ENCODE measurements around the gene THSD7A.

Gene THSD7A

GRCh38 chr7:11747715-11748485 is 84.1 kb downstream of the THSD7A start:
- no peak for DNase-seq

DNA sequence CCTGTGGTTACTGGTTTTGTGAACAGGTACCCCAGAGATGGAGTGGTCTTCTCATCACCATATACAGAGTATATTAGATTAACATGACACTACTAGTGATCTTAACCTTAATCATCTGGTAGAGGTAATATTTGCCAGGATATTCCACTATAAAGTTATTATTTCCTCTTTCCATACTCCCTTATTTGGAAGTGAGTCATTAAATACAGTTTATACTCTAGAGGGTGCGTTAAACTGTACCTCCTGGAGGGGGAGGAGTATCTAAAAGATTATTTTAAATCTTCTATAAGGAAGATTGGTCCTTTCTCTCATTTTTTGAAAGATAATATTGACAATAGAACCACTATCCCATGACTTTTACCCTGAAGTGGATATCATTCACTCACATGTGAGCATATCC is 85.4 kb downstream of the THSD7A start:
- DNase-seq: no peak

- DNase-seq: no peak
These were observed 88.5 kb downstream of the THSD7A start for GRCh38 chr7:11743548-11743947.

- DNase-seq: no peak
These were observed 89.0 kb downstream of the THSD7A start for GRCh38 chr7:11743016-11743415.

DNA sequence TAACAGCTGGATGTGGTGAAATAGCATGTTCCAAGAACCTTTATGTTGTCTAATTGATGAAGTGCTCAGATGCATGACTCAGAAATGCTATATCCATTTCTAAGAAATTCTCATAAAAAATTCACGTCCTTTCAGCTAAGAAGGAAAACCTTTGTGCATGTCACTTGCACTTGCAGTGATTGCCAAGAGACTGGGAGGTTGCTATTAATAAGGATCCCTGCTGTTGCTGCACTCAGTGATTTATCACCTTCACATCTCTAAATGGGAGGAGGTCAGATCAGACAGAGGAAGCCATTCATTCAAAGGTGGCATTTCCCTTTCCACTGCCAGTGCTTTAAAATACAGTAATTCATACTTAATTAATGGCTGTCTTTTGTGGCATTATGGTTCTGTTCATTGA is 89.5 kb downstream of the THSD7A start:
- no peak for DNase-seq

DNA sequence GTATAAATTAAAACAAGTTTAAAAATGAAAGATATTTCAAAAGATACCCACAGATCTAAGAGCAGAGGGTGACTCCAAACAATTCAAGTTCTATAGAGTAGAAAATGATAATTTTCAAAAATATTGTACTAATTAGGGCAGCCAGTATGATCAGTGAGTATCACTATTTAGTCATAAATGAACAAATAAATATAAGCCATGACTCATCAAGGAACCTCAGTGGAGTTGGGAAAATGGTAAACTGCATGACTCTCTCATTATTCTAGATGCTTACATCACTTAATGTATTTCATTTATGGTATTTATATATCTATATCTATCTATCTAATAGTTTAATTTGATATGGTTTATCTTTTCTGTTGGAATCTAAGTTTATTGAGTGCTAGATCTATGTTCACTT is 94.3 kb downstream of the THSD7A start:
- no peak for DNase-seq

- DNase-seq: no peak
These were observed 99.8 kb downstream of the THSD7A start for GRCh38 chr7:11732207-11732606.

DNA sequence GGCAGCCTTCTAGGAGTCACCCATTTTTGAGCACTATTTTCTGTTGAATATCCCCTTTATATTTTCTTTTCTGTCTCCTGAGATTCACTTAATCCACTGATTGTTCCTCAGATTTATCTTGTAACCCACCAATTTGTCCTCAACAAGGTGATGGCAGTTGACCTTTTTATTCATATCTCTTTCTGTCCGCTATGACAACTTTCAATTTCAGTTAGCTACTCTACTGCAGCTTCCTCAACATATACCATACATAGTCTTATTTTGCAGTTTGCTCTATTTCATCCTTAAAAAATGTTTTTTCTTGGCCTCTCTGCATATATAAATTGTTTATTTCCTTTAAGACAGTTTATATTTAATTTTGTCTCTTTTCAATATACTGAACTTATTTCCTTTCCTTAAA is 101.3 kb downstream of the THSD7A start:
- DNase-seq: no peak

GRCh38 chr7:11727864-11728263 is 104.1 kb downstream of the THSD7A start:
- no peak for DNase-seq

DNA sequence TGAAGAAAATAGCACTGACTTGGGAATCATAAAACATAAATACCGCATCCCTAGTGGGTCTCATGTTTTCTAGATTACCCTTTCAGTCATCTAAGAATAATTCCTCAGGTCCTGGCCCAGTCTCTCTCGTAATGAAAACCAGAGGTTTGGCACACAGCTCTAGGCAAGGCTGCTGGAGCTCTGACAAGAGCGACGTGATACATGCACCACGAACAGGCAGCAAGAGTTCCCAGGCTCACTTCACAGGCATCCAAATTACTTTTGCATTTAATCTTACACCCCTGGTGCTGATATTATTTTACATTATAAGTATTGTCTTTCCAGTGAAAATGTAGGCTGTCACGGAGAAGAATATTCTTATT is 105.2 kb downstream of the THSD7A start:
- no peak for DNase-seq

GRCh38 chr7:11726001-11726793 is 105.8 kb downstream of the THSD7A start:
- no peak for DNase-seq

DNA sequence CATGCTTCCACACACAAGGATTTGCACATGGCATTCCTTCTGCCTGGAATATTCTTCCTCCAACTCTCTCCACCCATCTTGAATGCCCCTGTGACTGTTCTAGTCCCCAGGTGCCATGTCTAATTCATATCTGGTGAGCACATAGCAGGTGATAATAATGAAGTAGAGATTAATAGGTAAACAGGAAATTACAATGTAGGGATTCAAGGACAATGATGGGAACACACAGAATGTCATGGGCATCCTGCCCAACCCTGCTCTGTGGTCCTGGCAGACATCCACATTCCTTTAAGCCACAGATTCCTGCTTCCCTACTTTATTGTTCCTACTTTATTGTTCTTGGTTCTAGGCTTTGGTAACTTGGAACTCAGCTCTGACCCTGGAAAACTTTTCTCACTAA is 115.8 kb downstream of the THSD7A start:
- DNase-seq: no peak

DNA sequence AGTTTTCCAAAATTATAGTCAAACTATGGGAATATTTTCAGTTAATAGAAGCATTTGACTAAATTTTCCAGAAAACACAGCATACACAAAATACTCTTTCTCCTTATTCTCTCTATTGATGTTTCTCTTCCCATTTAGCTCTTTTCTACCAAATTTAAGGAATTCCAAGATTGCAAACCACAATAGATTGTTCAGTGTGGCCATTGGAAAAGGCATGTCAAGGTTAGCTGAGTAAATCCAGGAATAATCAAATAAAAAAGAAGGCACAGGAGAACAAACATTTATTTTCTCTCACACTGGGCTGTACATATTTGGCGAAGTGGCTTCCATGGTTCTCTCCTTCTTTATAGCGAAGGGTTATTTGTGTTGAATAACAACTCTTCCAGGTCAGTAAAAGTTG is 117.3 kb downstream of the THSD7A start:
- DNase-seq: no peak

DNA sequence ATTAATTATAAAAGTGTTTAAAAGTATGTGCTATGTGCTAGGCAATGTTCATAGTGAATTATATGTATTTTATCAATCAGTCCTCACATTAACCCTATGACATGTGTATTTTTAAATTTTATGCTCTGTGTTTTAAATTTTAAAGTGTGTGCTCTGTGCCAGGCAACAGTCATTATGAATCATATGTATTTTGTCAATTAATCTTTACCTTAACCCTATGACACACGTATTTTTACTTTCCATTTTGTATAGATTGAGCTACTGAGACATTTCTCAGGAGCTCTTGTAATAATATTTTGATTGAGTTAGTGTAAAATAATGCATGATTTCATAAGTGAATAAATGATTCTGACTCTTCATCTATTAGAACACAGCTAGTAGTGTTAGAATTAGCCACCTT is 117.8 kb downstream of the THSD7A start:
- DNase-seq: no peak

DNA sequence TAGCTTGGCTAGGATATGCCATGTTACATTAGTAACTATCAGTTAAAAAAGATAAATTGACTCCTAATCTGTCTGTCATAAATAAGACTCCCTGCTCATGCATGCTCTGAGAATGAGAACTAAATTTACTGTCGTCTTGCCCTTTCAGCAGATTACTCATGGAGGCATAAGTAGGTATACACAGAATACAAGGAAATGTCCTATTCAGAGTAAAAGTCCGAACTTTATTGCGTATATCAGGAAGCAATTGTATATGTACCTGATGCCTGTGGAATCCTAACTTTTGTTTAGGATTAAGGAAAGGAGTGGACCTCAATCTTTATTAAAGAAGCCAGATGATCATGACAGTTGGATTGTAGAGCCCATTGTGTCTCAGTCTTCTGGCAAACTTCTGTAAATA is 118.6 kb downstream of the THSD7A start:
- no peak for DNase-seq

DNA sequence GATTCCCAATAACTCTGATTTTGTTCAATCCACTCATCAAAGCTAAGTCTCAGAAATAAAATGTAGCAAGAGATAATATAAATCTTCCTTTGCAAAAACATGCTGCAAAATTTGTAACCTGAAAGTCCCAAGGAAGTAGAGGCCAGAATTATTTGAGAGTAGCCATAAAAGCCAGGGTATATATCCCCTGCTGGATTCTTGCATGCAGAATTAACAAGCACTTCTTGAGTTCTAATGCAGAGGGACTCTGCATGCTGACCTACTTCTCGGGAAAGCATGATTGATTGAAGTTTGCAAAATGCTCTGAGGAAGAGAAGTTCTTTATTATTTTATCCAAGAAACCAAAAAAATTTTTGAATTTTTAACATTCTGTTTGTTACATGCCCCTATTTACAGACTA is 121.6 kb downstream of the THSD7A start:
- no peak for DNase-seq

GRCh38 chr7:11709196-11709595 is 122.8 kb downstream of the THSD7A start:
- DNase-seq: no peak

GRCh38 chr7:11707606-11708193 is 124.3 kb downstream of the THSD7A start:
- DNase-seq: no peak

DNA sequence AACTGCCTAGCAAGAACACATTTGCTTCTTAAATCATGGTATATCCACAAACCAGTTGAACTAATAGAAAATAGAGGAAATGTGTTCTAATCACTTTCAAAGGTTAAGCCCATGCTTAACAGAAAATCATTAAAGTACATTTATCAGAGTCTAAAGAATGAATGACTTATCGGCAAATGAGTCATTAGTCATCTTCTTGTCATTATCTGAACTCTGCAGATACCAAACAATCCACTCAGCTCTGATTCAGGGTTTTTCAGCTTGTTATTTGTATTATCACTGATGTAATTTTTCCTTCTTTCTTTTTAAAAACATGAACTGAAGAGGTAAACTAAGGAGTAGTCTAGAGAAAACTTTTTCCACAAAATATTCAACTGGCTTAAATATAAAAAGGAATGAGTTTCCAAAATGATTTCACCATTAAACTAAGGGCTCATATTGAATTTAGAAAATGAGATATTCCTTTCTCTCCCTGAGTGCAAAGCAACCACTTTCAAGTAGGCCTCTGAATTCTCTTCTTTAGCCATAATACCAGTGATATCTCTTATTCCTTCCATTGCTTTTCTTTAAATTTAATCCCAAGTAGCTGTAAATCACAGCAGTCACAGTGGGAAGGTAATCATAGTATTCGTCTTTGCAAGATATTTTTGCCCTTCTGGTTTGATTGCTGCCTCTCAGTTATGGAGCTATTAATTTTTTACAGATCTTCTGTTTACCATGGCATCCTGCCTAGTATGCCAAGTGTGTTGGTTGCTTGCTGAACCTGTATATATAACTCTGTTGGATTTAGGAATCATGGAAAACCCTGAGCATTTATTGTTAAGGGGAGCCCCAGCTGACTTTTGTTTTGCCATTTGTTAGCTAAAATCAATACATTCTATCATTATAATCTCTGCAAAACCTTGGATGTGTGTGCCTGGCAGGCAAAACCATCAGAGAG is 125.1 kb downstream of the THSD7A start:
- no peak for DNase-seq

- DNase-seq: no peak
These were observed 128.2 kb downstream of the THSD7A start for GRCh38 chr7:11703829-11704228.

DNA sequence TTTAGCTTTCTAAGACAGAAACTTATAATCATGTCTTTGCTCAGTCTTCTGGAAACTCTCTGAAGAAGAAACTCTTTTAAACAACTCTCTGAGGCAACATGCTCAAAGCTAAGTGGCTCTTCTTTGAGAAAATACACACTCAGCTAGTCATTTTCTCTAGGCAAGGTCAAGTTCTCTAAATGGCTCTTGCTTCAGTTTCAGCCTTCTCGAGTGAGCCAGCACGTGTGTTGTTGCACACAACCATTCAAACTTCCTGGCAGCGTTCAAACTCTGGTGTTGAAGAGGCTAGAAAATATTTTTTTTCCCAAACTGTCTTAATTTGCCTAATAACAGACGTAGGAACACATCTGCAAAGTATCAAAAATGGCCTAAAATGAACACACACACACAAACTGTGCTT is 129.1 kb downstream of the THSD7A start:
- DNase-seq: no peak

GRCh38 chr7:11701829-11702560 is 130.0 kb downstream of the THSD7A start:
- DNase-seq: no peak

All from GF-D8 (cell line).